HL-60/S4 (cell line): ENCODE data around the gene ALG3.

Experiments
- in situ Hi-C: fragments of 300-500 bp; cut with MboI; formaldehyde crosslinking; loops from 2 replicates; pipeline ENCODE4 v1.14.3; 2022; ENCODE audit warnings: low sequenced_read_pairs

The ALG3 gene

DNA sequence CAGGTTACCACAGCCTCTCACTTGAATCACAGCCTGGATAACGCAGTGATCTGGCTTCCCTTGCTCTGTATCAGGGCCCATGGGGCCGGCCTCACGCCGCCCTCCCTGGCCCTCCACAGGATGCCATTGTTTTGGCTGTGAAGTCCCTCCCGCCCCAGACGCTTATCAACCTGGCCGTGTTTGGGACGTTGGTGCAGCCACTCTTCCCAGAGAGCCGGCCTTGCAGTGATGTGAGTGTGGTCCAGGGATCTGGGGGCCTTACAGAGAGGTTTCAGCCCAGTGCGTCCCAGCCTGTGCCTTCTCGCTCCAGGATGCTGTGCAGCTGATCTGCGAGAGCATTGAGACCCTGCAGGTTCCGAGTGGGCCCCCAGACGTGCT, 12.7 kb downstream of the ALG3 start:
- in situ Hi-C loops = no loop called here

DNA sequence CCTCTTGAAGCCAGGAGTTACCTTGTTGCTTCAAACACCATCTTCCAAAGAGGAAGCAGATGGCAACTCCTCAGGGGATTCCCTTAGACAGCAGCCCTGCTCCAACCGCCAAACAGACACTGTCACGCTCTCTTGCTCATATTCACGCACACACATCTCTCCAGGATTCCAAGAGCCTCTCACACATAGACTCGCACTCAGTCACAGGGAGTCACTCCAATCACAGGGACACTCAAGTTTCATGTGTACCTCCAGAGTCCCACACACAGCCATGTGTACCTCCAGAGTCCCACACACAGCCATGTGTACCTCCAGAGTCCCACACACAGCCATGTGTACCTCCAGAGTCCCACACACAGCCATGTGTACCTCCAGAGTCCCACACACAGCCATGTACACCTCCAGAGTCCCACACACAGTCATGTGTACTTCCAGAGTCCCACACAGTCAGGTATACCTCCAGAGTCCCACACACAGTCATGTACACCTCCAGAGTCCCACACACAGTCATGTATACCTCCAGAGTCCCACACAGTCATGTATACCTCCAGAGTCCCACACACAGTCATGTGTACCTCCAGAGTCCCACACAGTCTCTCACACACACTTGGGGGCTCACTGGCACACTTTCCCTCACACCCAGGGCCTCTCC, 13.3 kb downstream of the ALG3 start:
- in situ Hi-C loops = no loop called here

DNA sequence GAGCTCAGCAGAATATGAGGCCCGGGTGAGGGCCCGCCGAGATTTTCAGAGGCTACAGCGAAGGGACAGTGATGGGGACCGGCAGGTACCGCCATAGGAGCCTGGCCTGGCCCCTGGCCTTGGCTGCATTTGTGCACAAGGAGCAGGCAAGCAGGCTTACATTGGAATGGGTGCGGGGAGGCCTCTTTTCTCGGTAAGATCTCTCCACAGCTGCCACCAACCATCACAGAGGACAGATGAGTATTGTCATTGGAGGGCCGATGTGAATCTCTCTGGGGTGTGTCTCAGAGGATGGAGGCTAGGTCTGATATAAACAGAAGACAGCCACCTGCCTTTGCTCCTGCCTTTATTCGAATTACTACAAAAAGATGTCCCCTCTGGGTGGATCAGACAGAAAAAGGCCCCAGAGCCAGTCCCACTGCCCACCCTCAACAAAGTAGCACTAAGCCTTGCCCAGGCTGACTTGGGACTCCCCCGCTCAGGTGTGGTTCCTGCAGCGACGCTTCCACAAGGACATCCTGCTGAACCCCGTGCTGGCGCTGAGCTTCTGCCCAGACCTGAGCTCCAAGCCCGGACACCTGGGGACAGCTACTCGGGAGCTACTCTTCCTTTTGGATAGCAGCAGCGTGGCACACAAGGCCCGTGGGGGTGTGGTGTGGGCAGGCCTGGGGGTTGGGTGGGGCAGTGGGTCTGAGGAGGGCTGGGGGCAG, 13.9 kb downstream of the ALG3 start:
- in situ Hi-C loops = no loop called here

DNA sequence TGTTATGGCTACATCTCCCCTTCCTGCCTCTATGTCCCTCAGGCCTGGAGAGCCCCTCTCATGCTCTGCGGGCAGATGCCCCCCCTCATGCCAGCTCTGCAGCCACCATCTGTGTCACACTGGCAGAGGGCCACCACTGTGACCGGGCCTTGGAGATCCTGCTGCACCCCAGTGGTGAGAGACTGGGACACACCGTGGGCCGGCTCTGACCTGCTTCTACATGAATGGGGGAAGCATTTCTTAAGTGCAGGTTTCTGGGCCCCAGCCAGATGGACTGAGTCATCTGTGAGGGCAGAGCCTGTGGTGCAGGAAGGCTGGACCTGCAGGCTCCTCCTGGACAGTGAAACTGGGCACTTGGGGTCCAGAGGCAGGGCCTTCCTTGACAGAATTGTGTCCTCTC, 14.5 kb downstream of the ALG3 start:
- in situ Hi-C loops = no loop called here

DNA sequence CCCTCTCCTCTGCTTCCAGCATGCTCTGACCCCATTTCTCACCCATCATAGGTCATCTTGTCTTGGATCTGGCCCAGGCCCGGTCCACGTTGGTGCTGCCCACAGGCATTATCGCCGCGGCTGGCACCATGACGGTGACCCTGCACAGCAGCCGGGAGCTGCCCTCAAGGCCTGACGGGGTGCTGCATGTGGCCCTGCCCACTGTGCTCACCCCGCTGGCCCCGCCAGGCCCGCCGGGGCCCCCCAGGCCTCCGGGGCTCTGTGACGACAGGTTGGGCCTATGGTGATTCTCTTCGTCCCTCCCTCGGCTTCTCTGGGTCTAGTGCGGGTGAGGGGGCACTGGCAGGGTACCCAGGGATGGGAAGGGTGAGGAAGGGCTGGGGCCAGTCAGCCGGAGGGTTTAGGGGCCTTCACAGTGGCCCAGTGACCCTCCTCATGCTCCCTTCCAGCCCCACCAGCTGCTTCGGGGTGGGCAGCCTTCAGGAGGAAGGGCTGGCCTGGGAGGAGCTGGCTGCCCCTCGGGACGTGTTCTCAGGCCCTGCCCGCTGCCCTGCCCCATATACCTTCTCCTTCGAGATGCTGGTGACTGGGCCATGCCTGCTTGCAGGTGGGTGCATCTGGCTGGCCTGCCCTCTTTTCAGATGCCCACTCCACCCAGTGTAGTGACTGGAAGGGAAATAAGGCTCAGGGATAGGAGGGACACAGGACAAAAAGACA, 15.5 kb downstream of the ALG3 start:
- in situ Hi-C loops = no loop called here

DNA sequence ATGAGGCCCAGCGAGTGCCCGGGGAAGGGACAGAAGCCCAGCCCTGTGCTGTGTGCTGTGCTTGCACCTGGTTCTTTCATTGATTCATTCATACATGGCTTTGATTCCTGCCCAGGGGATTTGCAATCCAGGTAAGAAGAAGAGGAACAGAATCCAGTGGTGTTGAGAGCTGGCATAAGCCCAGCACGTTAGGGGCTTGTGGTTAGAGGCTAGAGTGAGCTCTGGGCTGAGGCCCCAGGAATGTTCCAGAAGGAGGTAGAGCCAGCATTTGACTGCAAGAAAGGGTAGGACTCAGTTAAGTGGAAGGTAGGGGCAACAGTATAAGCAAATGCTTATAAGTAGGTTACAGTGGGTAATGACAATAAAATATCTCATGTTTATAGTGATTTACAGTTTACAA, 17.1 kb downstream of the ALG3 start:
- in situ Hi-C loops = no loop called here

DNA sequence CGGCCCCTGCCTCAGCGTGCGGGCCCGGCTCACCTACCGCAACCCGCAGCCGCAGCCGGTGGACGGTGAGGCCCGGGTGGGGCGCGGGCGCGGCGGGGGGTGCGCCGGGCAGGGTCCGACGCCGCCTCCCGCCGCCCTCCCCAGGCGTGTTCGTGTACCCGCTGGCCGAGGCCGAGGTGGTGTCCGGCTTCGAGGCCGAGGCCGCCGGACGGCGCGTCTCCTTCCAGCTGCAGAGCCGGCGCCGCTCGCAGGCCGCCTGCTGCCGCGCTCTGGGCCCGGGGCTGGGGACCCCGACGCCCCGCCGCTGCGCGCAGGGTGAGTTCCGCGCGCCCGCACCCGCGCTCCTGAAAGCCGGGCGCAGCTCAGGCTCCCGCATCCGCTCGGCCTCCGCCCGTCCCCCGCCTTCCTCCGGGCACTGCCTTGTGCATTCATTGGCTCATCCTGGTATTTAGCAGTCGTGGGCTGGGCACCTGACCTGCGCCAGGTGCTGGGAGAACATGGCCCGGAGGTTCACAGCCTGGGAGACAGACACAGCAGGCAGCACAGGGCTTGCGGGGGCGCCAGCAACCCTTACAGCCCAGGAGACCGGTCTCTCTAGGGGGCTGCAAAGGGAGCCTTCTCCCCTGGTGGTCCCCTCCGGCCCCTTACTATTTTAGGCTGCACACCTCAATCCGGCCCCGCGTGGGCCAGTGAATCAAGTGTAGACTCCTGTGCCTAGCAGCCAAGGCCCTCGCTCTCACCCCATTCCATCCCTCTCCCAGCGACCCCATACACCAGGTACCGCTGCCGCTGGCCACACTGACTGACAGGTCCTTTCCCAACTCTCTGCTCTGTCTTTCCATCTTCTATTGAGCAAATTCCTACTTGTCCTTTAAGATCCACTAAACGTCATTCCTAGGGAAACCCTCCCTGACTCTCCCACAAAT, 17.9 kb downstream of the ALG3 start:
- in situ Hi-C loops = no loop called here

DNA sequence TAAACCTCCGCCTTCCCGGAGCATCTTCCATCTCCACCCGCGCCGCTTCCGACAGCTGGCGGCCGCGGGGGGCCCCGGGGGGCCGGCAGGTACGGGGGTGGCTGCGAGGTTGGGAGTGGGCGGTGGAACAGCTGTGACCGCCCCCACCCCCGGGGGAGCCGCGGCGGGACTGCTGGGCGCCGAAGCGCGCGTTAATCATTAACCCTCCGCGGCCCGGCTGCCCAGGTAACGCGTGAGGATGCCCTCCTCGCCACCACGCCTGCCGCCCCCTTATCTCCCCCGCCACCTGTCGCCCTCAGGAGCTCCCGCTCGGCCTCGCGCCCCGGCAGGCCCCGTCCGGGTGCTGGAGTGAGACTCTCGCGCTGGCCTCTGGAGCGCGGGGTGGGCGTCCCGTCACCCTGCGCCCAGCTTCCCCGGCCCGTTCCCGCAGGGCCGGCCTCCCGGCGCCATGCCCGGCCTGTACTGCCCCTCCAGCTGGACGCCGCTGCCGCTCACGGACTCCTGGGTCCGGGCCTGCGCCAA, 18.6 kb downstream of the ALG3 start:
- in situ Hi-C loops = no loop called here

DNA sequence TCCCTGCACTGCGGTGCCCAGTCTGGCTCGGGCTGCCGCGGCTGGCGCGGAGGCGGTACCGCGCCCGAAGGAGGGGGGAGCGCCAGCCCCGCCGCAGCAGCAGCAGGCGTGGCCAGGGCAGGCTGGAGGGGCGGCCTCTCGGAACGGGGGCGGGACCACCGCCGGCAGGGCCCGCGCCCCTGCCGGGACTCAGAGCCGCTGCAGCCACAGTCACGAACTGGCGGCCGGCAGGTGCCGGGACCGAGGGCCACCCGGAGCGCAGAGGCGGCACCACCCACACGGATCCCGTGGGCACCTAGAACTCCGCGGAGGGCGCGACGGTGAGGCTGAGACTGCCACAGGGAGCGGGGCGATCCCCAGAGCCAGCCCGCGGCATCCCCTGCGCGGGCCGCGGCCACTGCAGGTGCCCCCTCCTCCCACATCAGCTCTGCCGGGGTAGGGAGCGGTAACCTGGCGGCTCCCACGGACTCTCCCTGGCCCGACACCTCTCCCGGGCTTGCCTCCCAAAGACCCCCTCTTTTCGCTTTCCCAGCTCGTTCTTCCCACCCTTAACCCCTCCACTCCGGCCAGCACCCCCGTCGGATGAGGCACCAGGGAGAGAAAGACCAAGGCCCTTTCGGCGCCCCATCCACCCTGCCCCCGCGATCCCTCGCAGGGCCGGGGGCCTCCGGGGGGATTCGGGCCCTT, 19.2 kb downstream of the ALG3 start, which contains the start of gene VWA5B2:
Gene VWA5B2 (plus strand): TSS at position 192 of the 687 bp plus-strand sequence. CDS start 944 bp downstream, outside the sequence.
- in situ Hi-C loops = no loop called here

DNA sequence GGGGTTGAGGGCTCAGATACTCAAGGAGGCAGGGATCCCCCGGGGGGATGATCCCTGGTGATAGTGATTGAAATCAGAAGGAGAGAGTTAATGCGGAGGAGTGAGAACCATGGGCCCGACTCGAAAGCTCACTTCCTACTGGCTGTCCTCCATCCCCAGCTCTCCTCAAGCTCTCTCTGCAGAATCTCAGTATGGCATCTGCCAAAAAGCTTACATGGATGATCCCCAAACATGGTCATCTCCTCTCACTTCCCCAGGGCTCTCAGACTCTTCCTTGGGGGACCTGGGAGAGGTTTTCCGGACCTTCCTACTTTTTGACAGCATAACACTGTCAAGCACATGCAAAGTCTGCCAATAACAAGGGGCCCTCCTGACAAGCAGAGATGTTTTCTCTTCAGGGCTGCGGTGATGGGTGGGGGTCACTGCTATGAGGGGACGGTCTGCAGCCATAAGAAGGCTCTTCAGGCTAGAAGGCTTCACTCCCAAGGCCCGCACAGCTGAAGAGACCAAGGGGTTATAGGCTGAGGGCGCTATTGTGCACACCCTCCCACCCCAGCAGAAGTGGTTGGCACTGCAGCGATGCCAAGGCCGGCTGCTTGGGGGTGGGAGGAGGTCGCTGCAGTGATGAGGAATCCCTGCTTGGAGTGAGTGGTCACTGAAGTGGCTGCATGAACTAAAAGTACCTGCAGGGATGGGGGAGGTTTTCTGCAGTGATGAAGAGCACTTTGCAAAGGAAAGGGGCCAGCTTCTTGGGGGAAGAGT, 20.2 kb downstream of the ALG3 start:
- in situ Hi-C loops = no loop called here

DNA sequence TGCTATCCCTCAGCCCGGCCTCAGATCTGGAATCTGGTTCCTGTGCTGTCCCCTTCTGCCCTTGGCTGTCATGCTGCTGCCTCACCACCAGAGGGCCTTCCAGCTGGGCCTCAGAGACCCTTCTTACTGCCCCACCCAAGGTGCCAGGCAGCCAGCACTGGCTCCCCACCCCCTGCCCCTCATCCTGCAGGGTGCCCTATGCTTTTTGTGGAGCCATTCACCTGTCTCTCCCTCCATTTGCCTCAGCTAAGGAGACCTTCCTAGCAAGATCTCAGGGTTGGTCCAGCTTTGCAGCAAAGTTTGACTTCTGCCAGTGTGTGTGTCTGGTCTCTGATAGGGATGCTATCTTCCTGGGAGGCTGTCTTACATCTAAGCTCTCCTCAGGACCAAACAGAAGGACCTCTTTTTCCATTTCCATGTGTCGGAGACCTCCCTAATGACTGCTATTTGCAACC, 21.3 kb downstream of the ALG3 start:
- in situ Hi-C loops = no loop called here

DNA sequence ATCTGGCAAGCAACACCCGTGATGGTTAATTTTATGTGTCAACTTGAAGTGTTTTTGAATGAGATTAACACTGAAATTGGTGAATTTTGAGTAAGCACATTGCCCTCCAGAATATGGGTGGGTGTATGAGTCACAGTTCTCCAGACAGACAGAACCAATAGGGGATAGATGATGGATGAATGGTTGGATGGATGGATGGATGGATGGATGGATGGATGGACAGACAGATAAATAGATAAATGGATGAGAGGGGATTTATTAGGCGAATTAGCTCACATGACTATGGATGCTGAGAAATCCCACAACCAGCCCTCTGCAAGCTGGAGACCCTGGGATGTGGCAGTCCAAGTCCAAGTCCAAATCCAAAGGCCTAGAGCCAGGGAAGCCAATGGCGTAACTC, 24.8 kb downstream of the ALG3 start:
- in situ Hi-C loops = no loop called here

DNA sequence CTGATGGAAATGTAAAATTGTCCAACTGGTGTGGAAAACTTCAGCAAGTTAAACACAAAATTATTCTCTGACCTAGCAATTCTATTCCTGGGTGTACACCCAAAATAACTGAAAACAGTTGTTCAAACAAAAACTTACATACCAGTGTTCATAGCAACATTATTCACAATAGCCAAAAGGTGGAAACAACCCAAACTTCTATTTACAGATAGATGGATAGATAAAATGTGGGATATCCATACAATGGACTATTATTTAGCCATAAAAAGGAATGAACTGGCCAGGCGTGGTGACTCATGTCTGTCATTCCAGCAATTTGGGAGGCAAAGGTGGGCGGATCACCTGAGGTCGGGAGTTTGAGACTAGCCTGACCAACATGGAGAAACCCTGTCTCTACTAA, 26.2 kb downstream of the ALG3 start:
- in situ Hi-C loops = no loop called here

DNA sequence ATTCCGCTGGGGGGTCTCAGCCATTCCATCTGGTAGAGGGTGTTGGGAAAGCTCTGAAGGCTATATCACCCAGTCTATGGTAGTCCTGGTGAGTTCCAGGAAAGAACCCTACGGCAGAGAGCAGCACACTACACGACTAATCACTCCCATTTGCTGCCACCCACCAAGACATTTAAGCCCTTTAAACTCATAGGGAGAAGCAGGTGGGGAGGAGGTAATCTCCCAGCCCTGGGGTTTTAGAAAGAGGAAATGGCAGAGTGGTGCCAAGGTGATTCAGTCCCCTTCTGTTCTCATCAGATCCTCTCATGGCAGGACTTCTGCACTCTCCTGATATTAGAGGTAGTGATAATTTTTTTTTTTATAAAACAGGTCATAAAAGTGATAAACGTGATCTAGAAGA, 29.9 kb downstream of the ALG3 start:
- in situ Hi-C loops = no loop called here

DNA sequence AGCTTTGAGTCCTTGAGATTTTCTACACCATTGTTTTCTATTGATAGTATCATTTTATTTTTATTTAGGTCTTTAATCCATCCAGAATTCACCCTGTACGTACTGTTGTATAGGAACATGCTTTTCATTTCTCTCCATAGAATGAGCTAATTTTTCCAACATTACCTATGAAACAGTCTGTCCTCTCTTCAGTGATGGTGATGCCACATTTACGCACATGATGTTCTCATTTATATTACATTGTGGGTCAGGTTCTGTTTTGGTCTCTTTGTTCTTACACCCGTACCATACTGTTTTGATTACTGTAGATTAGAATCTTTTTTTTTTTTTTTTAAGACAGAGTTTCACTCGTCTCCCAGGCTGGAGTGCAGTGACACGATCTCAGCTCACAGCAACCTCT, 37.0 kb downstream of the ALG3 start:
- in situ Hi-C loops = no loop called here

DNA sequence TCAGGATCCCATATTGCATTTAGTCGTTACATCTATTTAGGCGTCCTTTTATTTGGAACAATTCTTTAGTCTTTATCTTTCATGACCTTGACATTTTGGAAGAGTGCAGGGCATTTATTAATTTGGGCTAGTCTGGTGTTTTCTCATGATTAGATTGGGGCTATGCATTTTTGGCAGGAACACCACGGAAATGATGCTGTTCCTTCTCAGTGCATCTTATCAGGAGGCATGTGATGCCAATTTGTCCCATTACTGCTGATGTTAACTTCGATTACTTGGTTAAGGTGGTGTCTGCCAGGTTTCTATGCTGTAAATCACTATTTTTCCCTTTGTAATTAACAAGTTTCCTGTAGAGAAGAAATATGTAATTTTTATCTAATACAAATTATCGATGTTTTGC, 37.5 kb downstream of the ALG3 start:
- in situ Hi-C loops = no loop called here

DNA sequence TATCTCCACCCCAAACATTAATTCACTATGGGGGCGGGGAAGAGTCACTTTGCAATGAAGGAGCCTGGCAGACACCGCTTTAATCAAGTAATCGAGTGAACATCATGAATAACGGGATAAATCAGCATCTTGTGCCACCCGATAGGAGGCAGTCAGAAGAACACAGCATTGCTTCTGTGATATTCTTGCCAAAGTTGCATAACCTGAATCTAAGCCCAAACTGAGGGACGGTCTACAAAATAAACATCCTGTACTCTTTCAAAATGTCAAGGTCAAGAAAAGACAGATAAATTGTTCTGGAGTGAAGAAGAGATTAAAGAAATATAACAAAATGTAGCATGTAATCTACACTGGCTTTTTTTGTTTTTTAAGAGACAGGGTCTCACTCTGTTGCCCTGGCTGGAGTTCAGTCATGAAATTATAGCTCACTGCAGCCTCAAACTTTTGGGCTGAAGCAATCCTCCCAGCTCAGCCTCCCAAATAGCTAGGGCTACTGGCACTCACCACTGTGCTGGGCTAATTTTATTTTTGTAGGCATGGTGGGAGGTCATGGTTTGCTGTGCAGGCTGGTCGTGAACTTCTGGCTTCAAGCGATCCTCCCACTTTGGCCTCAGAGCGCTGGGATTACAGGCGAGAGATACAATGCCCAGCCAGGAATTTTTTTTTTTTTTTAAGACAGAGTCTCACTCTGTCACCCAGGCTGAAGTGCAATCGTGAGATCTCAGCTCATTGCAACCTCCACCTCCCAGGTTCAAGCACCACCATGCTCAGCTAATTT, 39.4 kb downstream of the ALG3 start:
- in situ Hi-C loops = no loop called here

DNA sequence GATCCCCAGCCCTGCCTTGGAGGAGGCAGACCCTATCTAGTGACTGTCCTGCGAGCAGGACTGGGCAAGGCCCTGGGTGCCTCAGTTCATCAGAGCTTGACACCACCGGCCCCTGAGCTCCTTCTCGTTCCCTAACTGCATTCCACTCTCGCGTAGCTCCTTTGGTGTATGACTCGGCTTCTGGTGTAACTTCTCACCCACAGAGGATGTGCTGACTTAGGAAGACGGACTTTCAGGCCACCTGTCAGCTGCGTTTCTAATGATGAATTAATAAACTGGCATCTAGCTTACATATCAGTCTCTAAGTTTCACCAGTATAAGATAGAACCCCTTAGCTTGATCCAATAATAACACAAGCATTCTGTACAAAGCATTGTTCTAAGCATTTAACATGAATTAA, 45.2 kb downstream of the ALG3 start:
- in situ Hi-C loops = no loop called here

DNA sequence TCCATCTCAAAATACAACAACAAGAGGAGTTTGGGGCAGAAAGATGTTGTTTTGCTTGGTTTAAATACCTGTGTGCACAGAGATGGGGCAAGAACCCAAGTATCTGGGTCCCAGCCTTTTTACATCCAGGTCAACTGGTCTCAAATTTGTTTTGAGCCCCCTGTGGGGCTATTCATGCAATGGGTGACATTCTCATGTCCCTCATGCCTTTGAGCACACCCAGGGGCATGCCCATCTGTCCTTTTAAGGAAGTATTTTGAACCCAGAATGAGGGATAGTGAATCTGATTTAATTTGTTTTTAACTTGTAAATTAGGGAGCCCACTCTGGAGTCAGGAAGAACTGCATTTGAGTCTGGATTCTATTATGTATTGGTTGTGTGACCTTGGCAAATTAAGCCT, 47.9 kb downstream of the ALG3 start:
- in situ Hi-C loops = no loop called here
